Adrenal gland (tissue), 12 donors: ENCODE measurements around the gene MCMBP. TPM values are rescaled to one million over a fixed set of nuclear protein-coding genes. Genes with fewer than 3 reads are reported as not detected.
"Not testable (repeated sequence)": the region's sequence is repeated elsewhere in the genome, so short reads cannot be mapped to it uniquely, and the experiment has no call there.

ENCODE experiments used
- DNase-seq, 7 donors: peaks; one replicate each; pipeline ENCODE4 v3.0.0-alpha.2; 2019 to 2020
- H3K27ac ChIP-seq, 5 donors: fragments of 200-600 bp; sonication (generic) in 4 of 5; 1 replicate in 3 of 5; 2 replicates in 2 of 5; pipeline versions ENCODE4 v1.5.1 to v1.8.0; 2016 to 2020; ENCODE audit warnings: mild to moderate bottlenecking in 1 of 5
- H3K27me3 ChIP-seq: fragments of 200-600 bp; 2 replicates; pipeline ENCODE4 v1.8.0; 2021
- H3K36me3 ChIP-seq, 2 donors: fragments of 200-600 bp; replicated peaks in 1 of 2; 1 replicate in 1 of 2; 2 replicates in 1 of 2; pipeline versions ENCODE4 v1.5.1 to v1.8.0; 2018 to 2022
- H3K4me1 ChIP-seq, 2 donors: fragments of 200-600 bp; replicated peaks in 1 of 2; 1 replicate in 1 of 2; 2 replicates in 1 of 2; pipeline versions ENCODE4 v1.5.1 to v1.8.0; 2018 to 2021
- H3K4me3 ChIP-seq, 4 donors: fragments of 200-600 bp; sonication (generic) in 3 of 4; one replicate each; pipeline ENCODE4 v1.5.1; 2016 to 2018
- H3K9me3 ChIP-seq, 3 donors: fragments of 200-600 bp; sonication (generic) in 1 of 3; replicated peaks in 1 of 3; 1 replicate in 2 of 3; 2 replicates in 1 of 3; pipeline versions ENCODE4 v1.5.1 to v1.8.0; 2016 to 2021
- CTCF ChIP-seq, 6 experiments: fragments of 450-650 bp in 4 of 6; fragments of 200-600 bp in 2 of 6; sonication (generic) in 1 of 6; IDR thresholded peaks; 1 replicate in 5 of 6; 2 replicates in 1 of 6; pipeline versions ENCODE4 v1.5.1 to v1.8.0; 2016 to 2021; ENCODE audit warnings: antibody characterized with exemption in 6 of 6, mild to moderate bottlenecking in 2 of 6, moderate library complexity in 1 of 6
- POLR2A ChIP-seq, 2 donors: fragments of 450-650 bp; IDR thresholded peaks; one replicate each; pipeline ENCODE4 v1.6.1; 2017; ENCODE audit warnings: antibody characterized with exemption in 2 of 2, mild to moderate bottlenecking in 2 of 2, moderate library complexity in 1 of 2
- WGBS, 4 donors: extraction: QIAGEN DNeasy Blood & Tissue Kit in 2 of 4; methylation state at CpG; one replicate each; pipeline versions ENCODE4 v1.1.5 to v1.1.7; 2013 to 2017; 5-methylcytosine and 5-hydroxymethylcytosine counted together
- intact Hi-C, 2 donors: fragments of 100-400 bp; cut with DNase I; formaldehyde crosslinking; loops; one replicate each; pipeline versions ENCODE4 v1.14.1 to v1.15.0; 2022 to 2023
- polyA plus RNA-seq, 3 donors: library from polyadenylated mRNA; stranded (reverse); fragments of 200-250 nt in 2 of 3; fragments of 350-450 nt in 1 of 3; fragmentation: Illumina TruSeq in 1 of 3; extraction: RNeasy Lipid Tissue Mini Kit (QIAGEN cat#74804) in 1 of 3; gene quantifications; one replicate each; pipeline ENCODE4 v1.2.3, GENCODE V29; 2013 to 2014
- total RNA-seq, 9 donors: library from RNA; depleted of rRNA in 4 of 9; stranded (reverse); fragments of >200 nt in 4 of 9; fragments of 120-200 nt in 1 of 9; fragmentation: NEBNext Ultra II Directional in 1 of 9; extraction: Animal tissue kit (Norgen Biotek cat#: 25700) in 1 of 9; gene quantifications; one replicate each; pipeline versions ENCODE4 v1.1.0 to v1.2.4, GENCODE V29; 2013 to 2023
- donor health status: healthy with polysubstance abuse.
- donor health status: Bipolar disorder and iron deficiency.
- donor health status: DM: yes; HTN: yes; CAD: no.
- donor health status: DM: no; HTN: no; CAD: no.
- donor health status: DM: no; HTN: no; CAD: no.
- donor health status: DM: yes; HTN: yes; CAD: no.

MCMBP gene
- total and polyA plus RNA-seq, 12 donors, result 11.1 to 44.3 (median 34.4) TPM

- H3K4me1 ChIP-seq, result peaks cover 27 to 41% of the 10 kb centered on the region in 2 donors
- H3K36me3 ChIP-seq, result no peaks in the 10 kb centered on the region
- TF ChIP-seq POLR2A (IDR thresholded peaks at IDR 0.05), result no peak
- DNase-seq, result no peak
- intact Hi-C loops, result no loop called here
- no peaks in the 10 kb centered on the region for H3K9me3 ChIP-seq
- 2 to 18% (median 4%) methylated on average over 2 to 9 of the region's 9 CpGs for WGBS, 4 donors
- no peaks in the 10 kb centered on the region for H3K27me3 ChIP-seq
- peak overlapping the region; percentile 37 to 92 (median 76) for H3K27ac ChIP-seq
- peak overlapping the region; percentile 1 to 97 (median 84) for H3K4me3 ChIP-seq
These were observed 20.4 kb upstream of the MCMBP start for GRCh38 chr10:119893074-119893473.

GRCh38 chr10:119892188-119893065, 19.8 kb upstream of the MCMBP start, which contains the start of gene SEC23IP:
TSS of gene SEC23IP (plus strand) at chr10:119892730. CDS start at chr10:119892783, 53 bp downstream.
- peaks cover 27 to 39% of the 10 kb centered on the region in 2 donors for H3K4me1 ChIP-seq

GRCh38 chr10:119891849-119892187, 19.2 kb upstream of the MCMBP start:
- peaks cover 22 to 33% of the 10 kb centered on the region in 2 donors for H3K4me1 ChIP-seq
- DNase-seq, result peak in 2 of 7 donors; percentile 25 to 26
- intact Hi-C loops, result not testable (repeated sequence)

More at GRCh38 chr10:119892188-119893065, 19.8 kb upstream of the MCMBP start, which contains the start of gene SEC23IP:
- DNase-seq, result peak; percentile 95 to 99 (median 98)
- peak within 1 kb of the TSS; percentile 46 to 92 (median 76) for H3K27ac ChIP-seq
- WGBS, 4 donors, result 0 to 1% (median 1%) methylated on average over 23 to 61 of the region's 61 CpGs
- no peaks in the 10 kb centered on the region for H3K9me3 ChIP-seq
- intact Hi-C loops, result no loop called here
- peak in 2 of 6 experiments; percentile 21 to 24 for TF ChIP-seq CTCF (IDR thresholded peaks at IDR 0.05)
- peak; percentile 72 to 87 for TF ChIP-seq POLR2A (IDR thresholded peaks at IDR 0.05)
- no peaks in the 10 kb centered on the region for H3K36me3 ChIP-seq
- H3K4me3 ChIP-seq, result peak within 1 kb of the TSS; percentile 1 to 97 (median 84)
- H3K27me3 ChIP-seq, result no peaks in the 10 kb centered on the region

GRCh38 chr10:119890307-119890706, 17.7 kb upstream of the MCMBP start:
- H3K27me3 ChIP-seq, intact Hi-C loops, DNase-seq, H3K9me3 ChIP-seq, H3K27ac ChIP-seq, H3K36me3 ChIP-seq, H3K4me3 ChIP-seq: not testable (repeated sequence)
- 72 to 86% (median 83%) methylated on average over 4 of the region's 4 CpGs for WGBS, 4 donors
- H3K4me1 ChIP-seq, result peaks cover 9 to 18% of the 10 kb centered on the region in 2 donors

More at GRCh38 chr10:119891849-119892187, 19.2 kb upstream of the MCMBP start:
- not testable (repeated sequence) for H3K9me3 ChIP-seq, H3K27me3 ChIP-seq, H3K36me3 ChIP-seq
- WGBS, 4 donors, result 37 to 56% (median 48%) methylated on average over 14 of the region's 14 CpGs
- peak overlapping the region in 3 of 5 donors; percentile 76 to 92 (median 88) for H3K27ac ChIP-seq
- peak overlapping the region in 2 of 4 donors; percentile 75 to 94 for H3K4me3 ChIP-seq

GRCh38 chr10:119889201-119889600, 16.6 kb upstream of the MCMBP start:
- intact Hi-C loops, H3K4me3 ChIP-seq, H3K36me3 ChIP-seq, H3K9me3 ChIP-seq, H3K27ac ChIP-seq, H3K27me3 ChIP-seq, DNase-seq: not testable (repeated sequence)
- WGBS, 4 donors, result 61 to 73% (median 69%) methylated on average over 3 of the region's 3 CpGs
- H3K4me1 ChIP-seq, result peaks cover 8 to 13% of the 10 kb centered on the region in 2 donors

- intact Hi-C loops, H3K27ac ChIP-seq, H3K36me3 ChIP-seq, H3K4me1 ChIP-seq, H3K27me3 ChIP-seq, H3K9me3 ChIP-seq, H3K4me3 ChIP-seq, DNase-seq: not testable (repeated sequence)
- 59 to 69% (median 68%) methylated on average over 3 of the region's 3 CpGs for WGBS, 4 donors
These were observed 16.1 kb upstream of the MCMBP start for GRCh38 chr10:119888715-119889114.

- DNase-seq, intact Hi-C loops, H3K4me1 ChIP-seq, H3K9me3 ChIP-seq, H3K36me3 ChIP-seq, H3K27ac ChIP-seq, H3K27me3 ChIP-seq, H3K4me3 ChIP-seq: not testable (repeated sequence)
- WGBS, 4 donors, result 66 to 76% (median 74%) methylated on average over 6 of the region's 6 CpGs
These were observed 13.4 kb upstream of the MCMBP start for GRCh38 chr10:119886070-119886469.

GRCh38 chr10:119883901-119884611, 11.4 kb upstream of the MCMBP start:
- H3K27ac ChIP-seq, H3K4me3 ChIP-seq, H3K27me3 ChIP-seq, DNase-seq, intact Hi-C loops, H3K4me1 ChIP-seq, H3K36me3 ChIP-seq, H3K9me3 ChIP-seq: not testable (repeated sequence)
- 75 to 86% (median 83%) methylated on average over 8 to 11 of the region's 11 CpGs for WGBS, 4 donors
